Type B pancreatic cell (in vitro differentiated cells): ENCODE data around the gene PAGE2B. TPM values are rescaled to one million over a fixed set of nuclear protein-coding genes. Genes with fewer than 3 reads are reported as not detected.
"Not testable (repeated sequence)": the region's sequence is repeated elsewhere in the genome, so short reads cannot be mapped to it uniquely, and the experiment has no call there.

Source experiments
- DNase-seq: peaks from one replicate; pipeline ENCODE4 v3.0.0; 2021; ENCODE audit warnings: mixed read lengths; ENCODE audit not compliant: unreplicated experiment; ENCODE audit errors: extremely low spot score
- H3K27ac Mint-ChIP-seq: 2 replicates; pipeline ENCODE4 v1.8.0; 2021; ENCODE audit warnings: mild to moderate bottlenecking, mixed read lengths
- H3K27me3 Mint-ChIP-seq: 2 replicates; pipeline ENCODE4 v1.8.0; 2021; ENCODE audit warnings: mixed read lengths
- H3K36me3 Mint-ChIP-seq: 2 replicates; pipeline ENCODE4 v1.8.0; 2021; ENCODE audit warnings: mixed read lengths
- H3K4me1 Mint-ChIP-seq: one replicate; pipeline ENCODE4 v1.8.0; 2021; ENCODE audit warnings: mixed read lengths; ENCODE audit not compliant: unreplicated experiment
- H3K4me3 Mint-ChIP-seq: 2 replicates; pipeline ENCODE4 v1.8.0; 2021; ENCODE audit warnings: mild to moderate bottlenecking, mixed read lengths
- H3K9me3 Mint-ChIP-seq: 2 replicates; pipeline ENCODE4 v1.8.0; 2021; ENCODE audit warnings: mixed read lengths
- CTCF ChIP-seq: fragments of 200-600 bp; sonication (generic); conservative IDR thresholded peaks from 2 replicates; pipeline ENCODE4 v1.5.0; 2021; ENCODE audit warnings: antibody characterized with exemption, mild to moderate bottlenecking
- total RNA-seq: library from RNA; stranded (reverse); gene quantifications from 2 replicates; pipeline ENCODE4 v1.2.1, GENCODE V29; 2021; ENCODE audit warnings: low replicate concordance

The PAGE2B gene
- total RNA-seq, 1 donor from 2014 or later = not detected

- H3K36me3 Mint-ChIP-seq = no peaks in the 10 kb centered on the region
- H3K27me3 Mint-ChIP-seq = no peaks in the 10 kb centered on the region
- H3K4me1 Mint-ChIP-seq = peaks cover 3% of the 10 kb centered on the region
- H3K9me3 Mint-ChIP-seq = no peaks in the 10 kb centered on the region
- TF ChIP-seq CTCF = no peak
- no peak overlapping the region for H3K27ac Mint-ChIP-seq
- H3K4me3 Mint-ChIP-seq = no peak overlapping the region
- DNase-seq = no peak
Observed at GRCh38 chrX:55111578-55112254, 36.9 kb downstream of the PAGE2B start.

- H3K4me1 Mint-ChIP-seq, DNase-seq, H3K27me3 Mint-ChIP-seq, H3K27ac Mint-ChIP-seq, H3K4me3 Mint-ChIP-seq, H3K9me3 Mint-ChIP-seq, H3K36me3 Mint-ChIP-seq: not testable (repeated sequence)
Observed at GRCh38 chrX:55116589-55116988, 41.8 kb downstream of the PAGE2B start.

- Mint-ChIP-seq H3K4me3 (no peak overlapping the region), H3K9me3 (no peaks in the 10 kb centered on the region), H3K36me3 (no peaks in the 10 kb centered on the region), H3K27me3 (no peaks in the 10 kb centered on the region), H3K4me1 (no peaks in the 10 kb centered on the region), H3K27ac (no peak overlapping the region)
- DNase-seq = no peak
- no peak for TF ChIP-seq CTCF
Observed at GRCh38 chrX:55118574-55118973, 43.7 kb downstream of the PAGE2B start.

GRCh38 chrX:55119271-55119670, 44.4 kb downstream of the PAGE2B start:
- no peak for TF ChIP-seq CTCF
- Mint-ChIP-seq H3K4me3 (no peak overlapping the region), H3K9me3 (no peaks in the 10 kb centered on the region), H3K27me3 (no peaks in the 10 kb centered on the region), H3K4me1 (no peaks in the 10 kb centered on the region), H3K36me3 (no peaks in the 10 kb centered on the region), H3K27ac (no peak overlapping the region)
- DNase-seq = no peak

- Mint-ChIP-seq H3K9me3 (no peaks in the 10 kb centered on the region), H3K27ac (no peak overlapping the region), H3K4me3 (no peak overlapping the region), H3K27me3 (no peaks in the 10 kb centered on the region), H3K36me3 (no peaks in the 10 kb centered on the region), H3K4me1 (no peaks in the 10 kb centered on the region)
- TF ChIP-seq CTCF = no peak
- DNase-seq = no peak
Observed at GRCh38 chrX:55119712-55120111, 44.9 kb downstream of the PAGE2B start.

GRCh38 chrX:55120761-55121358, 46.0 kb downstream of the PAGE2B start:
- no peaks in the 10 kb centered on the region for H3K36me3 Mint-ChIP-seq
- no peak for TF ChIP-seq CTCF
- H3K9me3 Mint-ChIP-seq = no peaks in the 10 kb centered on the region
- H3K27me3 Mint-ChIP-seq = no peaks in the 10 kb centered on the region
- H3K4me3 Mint-ChIP-seq = no peak overlapping the region
- no peak for DNase-seq
- H3K27ac Mint-ChIP-seq = no peak overlapping the region
- H3K4me1 Mint-ChIP-seq = no peaks in the 10 kb centered on the region
